Osteoblast (primary cell): Measurements from ENCODE around the gene MAN1B1. TPM values are rescaled to one million over a fixed set of nuclear protein-coding genes. Genes with fewer than 3 reads are reported as not detected.

Experiments used
- DNase-seq: peaks from one replicate; pipeline ENCODE4 v3.0.0; 2011; ENCODE audit warnings: low spot score, mixed read lengths; ENCODE audit not compliant: insufficient read length; ENCODE audit errors: missing footprints
- H2AFZ ChIP-seq: 2 replicates; pipeline ENCODE4 v1.6.0; 2011; ENCODE audit warnings: mild to moderate bottlenecking, low read length
- H3K27ac ChIP-seq: 2 replicates; pipeline ENCODE4 v1.5.1; 2011; ENCODE audit warnings: mild to moderate bottlenecking, low read depth, low read length, moderate library complexity
- H3K27me3 ChIP-seq: 2 replicates; pipeline ENCODE4 v1.6.0; 2012; ENCODE audit warnings: mild to moderate bottlenecking, control low read depth, inconsistent platforms, low read length, moderate library complexity; ENCODE audit not compliant: insufficient read depth
- H3K36me3 ChIP-seq: 2 replicates; pipeline ENCODE4 v1.5.1; 2011; ENCODE audit warnings: mild to moderate bottlenecking, low read length, control low read depth, moderate library complexity; ENCODE audit not compliant: insufficient read depth
- H3K4me1 ChIP-seq: 2 replicates; pipeline ENCODE4 v1.5.1; 2011; ENCODE audit warnings: mild to moderate bottlenecking, low read length, control low read depth, moderate library complexity; ENCODE audit not compliant: insufficient read depth
- H3K4me2 ChIP-seq: 2 replicates; pipeline ENCODE4 v1.6.0; 2011; ENCODE audit warnings: mild to moderate bottlenecking, low read length; ENCODE audit not compliant: insufficient read depth
- H3K4me3 ChIP-seq: fragments of 200-600 bp; sonication (generic); 3 replicates; pipeline ENCODE4 v1.5.1; 2012; ENCODE audit warnings: mild to moderate bottlenecking, low read length, inconsistent platforms; ENCODE audit not compliant: insufficient read depth
- H3K79me2 ChIP-seq: 2 replicates; pipeline ENCODE4 v1.6.0; 2012; ENCODE audit warnings: mild to moderate bottlenecking, low read length, control low read depth, inconsistent platforms; ENCODE audit not compliant: insufficient read depth
- H3K9me3 ChIP-seq: 2 replicates; pipeline ENCODE4 v1.5.1; 2011; ENCODE audit warnings: low read depth, low read length, control low read depth
- H4K20me1 ChIP-seq: 2 replicates; pipeline ENCODE4 v1.6.0; 2012; ENCODE audit warnings: mild to moderate bottlenecking, low read length, control low read depth; ENCODE audit not compliant: insufficient read depth
- total RNA-seq: library from RNA; depleted of rRNA; stranded (reverse); fragments of >200 nt; gene quantifications from 2 replicates; pipeline ENCODE4 v1.2.3, GENCODE V29; 2012
- TF ChIP-seq, protein P1 (sequence below): IDR thresholded peaks from 2 replicates; pipeline ENCODE4 v1.5.1; 2011; ENCODE audit warnings: mild to moderate bottlenecking, low read depth, low read length, moderate library complexity; ENCODE audit errors: extremely low read depth

MAN1B1 gene
- total RNA-seq, 1 donor = 94.1 TPM

GRCh38 chr9:137073992-137074399 lies 12.8 kb upstream of the MAN1B1 start:
- TF ChIP-seq, protein P1, sequence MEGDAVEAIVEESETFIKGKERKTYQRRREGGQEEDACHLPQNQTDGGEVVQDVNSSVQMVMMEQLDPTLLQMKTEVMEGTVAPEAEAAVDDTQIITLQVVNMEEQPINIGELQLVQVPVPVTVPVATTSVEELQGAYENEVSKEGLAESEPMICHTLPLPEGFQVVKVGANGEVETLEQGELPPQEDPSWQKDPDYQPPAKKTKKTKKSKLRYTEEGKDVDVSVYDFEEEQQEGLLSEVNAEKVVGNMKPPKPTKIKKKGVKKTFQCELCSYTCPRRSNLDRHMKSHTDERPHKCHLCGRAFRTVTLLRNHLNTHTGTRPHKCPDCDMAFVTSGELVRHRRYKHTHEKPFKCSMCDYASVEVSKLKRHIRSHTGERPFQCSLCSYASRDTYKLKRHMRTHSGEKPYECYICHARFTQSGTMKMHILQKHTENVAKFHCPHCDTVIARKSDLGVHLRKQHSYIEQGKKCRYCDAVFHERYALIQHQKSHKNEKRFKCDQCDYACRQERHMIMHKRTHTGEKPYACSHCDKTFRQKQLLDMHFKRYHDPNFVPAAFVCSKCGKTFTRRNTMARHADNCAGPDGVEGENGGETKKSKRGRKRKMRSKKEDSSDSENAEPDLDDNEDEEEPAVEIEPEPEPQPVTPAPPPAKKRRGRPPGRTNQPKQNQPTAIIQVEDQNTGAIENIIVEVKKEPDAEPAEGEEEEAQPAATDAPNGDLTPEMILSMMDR = no peak
- H3K36me3 ChIP-seq = no peaks in the 10 kb centered on the region
- no peak for DNase-seq
- peaks cover 13% of the 10 kb centered on the region for H3K79me2 ChIP-seq
- H3K9me3 ChIP-seq = no peaks in the 10 kb centered on the region
- no peak overlapping the region for H3K4me3 ChIP-seq
- no peaks in the 10 kb centered on the region for H4K20me1 ChIP-seq
- no peak overlapping the region for H3K27ac ChIP-seq
- H3K27me3 ChIP-seq = no peaks in the 10 kb centered on the region
- H3K4me1 ChIP-seq = peaks cover 5% of the 10 kb centered on the region
- H3K4me2 ChIP-seq = no peak overlapping the region
- no peak overlapping the region for H2AFZ ChIP-seq

DNA sequence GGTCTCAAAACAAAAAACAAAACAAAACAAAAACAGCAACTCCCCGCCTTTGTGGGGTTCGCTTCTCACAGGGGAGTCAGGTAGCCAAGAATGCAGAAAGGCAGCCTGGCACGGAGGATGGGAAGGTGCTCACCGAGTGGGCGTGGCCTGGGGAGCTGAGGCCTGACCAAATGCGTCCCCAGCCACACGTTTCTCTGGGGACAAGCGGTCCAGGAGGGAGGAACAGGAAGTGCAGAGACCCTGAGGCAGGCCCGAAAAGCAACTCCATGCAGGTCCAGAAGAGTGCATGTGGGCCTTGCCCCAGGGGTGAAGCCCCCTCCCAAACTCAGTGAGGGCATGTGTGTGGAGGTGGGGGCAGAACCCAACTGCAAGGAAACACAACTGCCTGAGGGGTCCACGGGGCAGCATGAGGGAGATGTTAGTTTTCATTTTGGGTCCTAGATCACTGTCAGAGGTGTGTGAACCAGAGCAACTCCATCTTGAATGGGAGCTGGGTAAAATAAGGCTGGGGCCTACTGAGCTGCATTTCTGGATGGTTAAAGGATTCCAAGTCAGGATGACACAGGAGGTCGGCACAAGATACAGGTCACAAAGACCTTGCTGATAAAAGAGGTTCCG lies 12.0 kb upstream of the MAN1B1 start:
- peaks cover 6% of the 10 kb centered on the region for H4K20me1 ChIP-seq
- TF ChIP-seq, protein P1 = no peak
- no peak overlapping the region for H3K4me2 ChIP-seq
- peaks cover 5% of the 10 kb centered on the region for H3K4me1 ChIP-seq
- H3K79me2 ChIP-seq = peaks cover 21% of the 10 kb centered on the region
- H3K9me3 ChIP-seq = no peaks in the 10 kb centered on the region
- no peaks in the 10 kb centered on the region for H3K27me3 ChIP-seq
- peak; percentile 57 for DNase-seq
- H3K4me3 ChIP-seq = no peak overlapping the region
- H3K36me3 ChIP-seq = peaks cover 5% of the 10 kb centered on the region
- no peak overlapping the region for H3K27ac ChIP-seq
- no peak overlapping the region for H2AFZ ChIP-seq

DNA sequence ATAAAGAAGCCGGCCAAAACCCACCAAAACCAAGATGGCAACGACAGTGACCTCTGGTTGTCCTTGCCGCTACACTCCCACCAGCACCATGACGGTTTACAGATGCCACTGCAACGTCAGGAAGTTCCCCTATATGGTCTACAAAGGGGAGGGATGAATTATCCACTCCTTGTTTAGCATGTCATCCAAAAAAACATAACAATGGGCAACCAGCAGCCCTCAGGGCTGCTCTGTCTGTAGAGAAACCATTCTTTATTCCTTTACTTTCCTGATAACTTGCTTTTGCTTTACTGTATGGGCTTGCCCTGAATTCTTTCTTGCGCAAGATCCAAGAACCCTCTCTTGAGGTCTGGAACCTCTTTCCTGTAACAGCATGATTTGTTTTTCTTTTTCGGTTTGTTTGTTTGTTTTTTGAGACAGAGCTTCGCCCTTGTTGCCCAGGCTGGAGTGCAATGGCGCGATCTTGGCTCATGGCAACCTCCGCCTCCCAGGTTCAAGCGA lies 11.5 kb upstream of the MAN1B1 start:
- Histone ChIP-seq H3K79me2 (peaks cover 27% of the 10 kb centered on the region), H3K4me3 (no peak overlapping the region), H3K27me3 (no peaks in the 10 kb centered on the region), H3K9me3 (no peaks in the 10 kb centered on the region), H3K4me2 (no peak overlapping the region), H4K20me1 (peaks cover 6% of the 10 kb centered on the region), H3K27ac (no peak overlapping the region), H3K4me1 (peaks cover 5% of the 10 kb centered on the region), H2AFZ (no peak overlapping the region), H3K36me3 (peaks cover 7% of the 10 kb centered on the region)
- TF ChIP-seq, protein P1 = no peak
- no peak for DNase-seq

GRCh38 chr9:137076636-137077009 lies 10.2 kb upstream of the MAN1B1 start:
- DNase-seq = no peak
- H3K4me1 ChIP-seq = no peaks in the 10 kb centered on the region
- H3K4me3 ChIP-seq = peak overlapping the region; percentile 79
- H4K20me1 ChIP-seq = peaks cover 6% of the 10 kb centered on the region
- H3K36me3 ChIP-seq = peaks cover 15% of the 10 kb centered on the region
- peak overlapping the region; percentile 83 for H2AFZ ChIP-seq
- H3K27me3 ChIP-seq = no peaks in the 10 kb centered on the region
- TF ChIP-seq, protein P1 = no peak
- peak overlapping the region; percentile 76 for H3K4me2 ChIP-seq
- H3K9me3 ChIP-seq = no peaks in the 10 kb centered on the region
- H3K79me2 ChIP-seq = peaks cover 36% of the 10 kb centered on the region
- H3K27ac ChIP-seq = no peak overlapping the region
